HTERT RPE-1 (cell line): ENCODE data around the gene ZBTB43.

ENCODE experiments used
- in situ Hi-C: fragments of 300-500 bp; cut with MboI; formaldehyde crosslinking; loops from 4 replicates; pipeline ENCODE4 v1.14.3; 2020; ENCODE audit warnings: low sequenced_read_pairs

ZBTB43 gene

GRCh38 chr9:126856326-126856877, 51.6 kb downstream of the ZBTB43 start:
- in situ Hi-C loops = no loop called here

DNA sequence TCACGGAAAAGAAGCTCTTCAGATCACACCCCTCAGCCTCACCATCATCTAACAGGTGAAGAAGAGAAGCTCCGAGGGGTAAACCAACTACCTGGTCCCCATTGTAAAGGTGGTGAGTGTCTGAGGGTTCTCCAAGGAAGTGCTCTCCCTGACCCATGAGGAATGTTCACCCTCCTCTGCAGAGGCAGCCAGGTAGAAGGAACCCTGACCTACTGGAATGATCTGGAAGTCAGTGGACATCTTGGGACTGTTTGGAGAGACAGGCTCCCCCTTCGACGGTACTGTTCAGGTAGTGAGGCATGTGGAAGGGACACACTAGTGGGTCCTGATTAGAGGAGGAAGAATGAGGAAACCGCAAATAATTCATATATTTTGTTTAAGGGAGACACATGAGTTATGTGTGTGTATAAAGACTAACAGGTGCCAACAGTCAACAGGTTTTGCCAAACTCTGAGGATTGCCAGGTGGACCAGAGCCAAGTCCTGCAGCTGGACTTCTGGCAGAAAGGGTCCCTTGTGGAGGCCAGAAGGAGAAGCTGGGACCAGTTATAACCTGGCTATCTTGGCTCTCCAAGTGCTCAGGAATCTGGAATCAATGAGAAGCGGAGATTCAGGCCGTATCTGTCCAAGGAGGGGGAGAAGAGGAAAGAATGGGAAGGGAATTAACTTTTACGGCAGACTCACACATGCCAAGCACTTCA, 52.6 kb downstream of the ZBTB43 start:
- in situ Hi-C loops = no loop called here

DNA sequence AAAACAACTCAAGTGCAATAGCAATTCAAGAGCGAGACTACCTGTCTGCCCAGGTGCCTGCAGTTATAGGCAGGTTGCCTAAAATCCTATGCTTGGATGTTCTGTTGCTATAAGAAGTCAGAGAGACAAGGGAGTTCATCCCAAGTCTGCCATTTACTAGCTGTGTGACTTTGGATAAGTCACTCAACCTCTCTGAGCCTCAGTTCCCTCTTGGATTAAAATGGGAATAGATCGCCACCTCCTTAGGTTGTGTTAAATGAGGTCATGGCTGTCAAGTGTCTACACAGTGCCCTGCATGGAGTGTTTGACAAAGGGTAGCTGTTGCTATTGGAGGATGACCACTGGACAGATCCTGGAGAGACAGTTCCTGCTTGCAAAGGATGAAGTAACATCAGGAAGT, 54.3 kb downstream of the ZBTB43 start:
- in situ Hi-C loops = no loop called here

GRCh38 chr9:126860077-126860756, 55.4 kb downstream of the ZBTB43 start, which contains the start of gene ZBTB34:
TSS of gene ZBTB34 (plus strand) at chr9:126860639. CDS start at chr9:126879400, 18,761 bp downstream.
- in situ Hi-C loops = no loop called here

GRCh38 chr9:126860757-126861466, 56.1 kb downstream of the ZBTB43 start:
- in situ Hi-C loops = no loop called here

GRCh38 chr9:126861707-126862103, 56.9 kb downstream of the ZBTB43 start:
- in situ Hi-C loops = no loop called here

- in situ Hi-C loops = no loop called here
Observed at GRCh38 chr9:126862104-126862761, 57.4 kb downstream of the ZBTB43 start.

DNA sequence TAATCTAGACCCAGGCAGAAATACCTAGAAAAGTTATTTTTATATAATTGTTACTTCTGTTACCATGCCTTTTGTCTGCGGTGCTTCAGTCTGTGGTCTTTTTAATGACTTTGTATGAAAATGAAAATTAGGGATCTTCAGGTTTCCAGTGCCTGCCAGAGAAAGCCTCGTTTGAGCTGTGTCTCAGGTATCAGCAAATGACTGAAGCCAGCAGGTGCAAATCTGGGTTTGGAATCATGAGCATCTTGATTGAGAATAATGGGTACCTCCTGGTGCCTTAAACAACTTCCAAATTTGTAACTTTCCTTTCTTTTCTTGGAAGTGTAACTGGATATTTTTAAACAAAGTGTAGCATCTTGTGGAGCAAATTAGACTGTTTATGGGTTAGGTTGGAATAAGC, 59.9 kb downstream of the ZBTB43 start:
- in situ Hi-C loops = no loop called here

- in situ Hi-C loops = no loop called here
Observed at GRCh38 chr9:126869368-126869767, 64.5 kb downstream of the ZBTB43 start.

GRCh38 chr9:126872516-126872915, 67.7 kb downstream of the ZBTB43 start:
- in situ Hi-C loops = no loop called here

DNA sequence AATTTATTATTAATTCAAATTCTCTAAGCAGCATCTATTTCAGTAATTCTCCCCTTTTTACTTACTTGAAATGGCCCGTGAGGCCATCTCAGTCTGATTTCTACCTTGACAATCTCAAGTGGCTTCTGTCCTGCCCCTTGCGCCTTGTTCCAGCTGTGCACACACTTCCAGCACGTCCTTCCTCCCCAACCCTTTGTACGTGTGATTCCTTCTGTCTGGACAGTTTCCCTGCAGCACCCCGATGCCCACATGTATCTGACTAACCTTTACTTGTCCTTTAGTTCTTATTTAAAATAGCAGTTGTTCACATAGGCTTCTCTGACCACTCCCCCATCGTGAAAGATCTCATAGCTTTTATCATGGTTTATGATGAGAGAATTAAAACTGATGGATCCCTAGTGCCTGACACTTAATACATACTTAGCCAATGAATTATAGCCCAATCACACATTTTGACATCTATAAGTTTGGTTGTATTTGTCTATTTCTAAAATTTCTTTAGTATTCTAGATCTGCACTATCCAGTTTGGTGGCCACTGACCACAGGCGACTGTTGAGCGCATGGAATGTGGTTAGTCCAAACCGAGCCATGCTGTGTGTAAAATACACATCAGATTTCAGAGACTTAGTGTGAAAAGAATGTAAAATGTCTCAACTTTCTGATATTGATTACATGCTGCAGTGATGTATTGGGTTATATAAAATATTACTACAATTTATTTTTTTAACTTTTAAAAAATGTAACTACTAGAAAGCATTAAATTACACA, 69.9 kb downstream of the ZBTB43 start:
- in situ Hi-C loops = no loop called here

- in situ Hi-C loops = no loop called here
Observed at GRCh38 chr9:126875756-126876510, 71.1 kb downstream of the ZBTB43 start.

DNA sequence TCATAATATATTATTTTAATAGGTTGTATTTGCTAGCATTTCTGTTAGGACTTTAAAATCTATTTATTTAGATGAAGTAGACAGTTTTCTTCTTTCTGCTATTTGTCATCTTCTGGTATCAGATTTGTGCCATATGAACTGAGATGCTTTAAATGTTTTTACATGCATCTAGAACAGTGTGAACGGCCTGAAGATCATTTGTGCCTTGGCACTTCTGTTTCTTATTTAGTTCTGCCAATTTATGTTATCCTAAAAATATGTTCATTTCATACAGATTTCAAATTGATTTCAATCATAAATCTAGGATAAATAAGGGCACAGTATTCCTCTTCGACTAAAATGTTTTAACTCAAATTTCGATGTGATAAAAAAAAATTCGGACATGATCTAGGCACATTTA, 71.7 kb downstream of the ZBTB43 start:
- in situ Hi-C loops = no loop called here

GRCh38 chr9:126877418-126877817, 72.6 kb downstream of the ZBTB43 start:
- in situ Hi-C loops = no loop called here

GRCh38 chr9:126879288-126879687, 74.4 kb downstream of the ZBTB43 start:
- in situ Hi-C loops = no loop called here

GRCh38 chr9:126880226-126880946, 75.5 kb downstream of the ZBTB43 start:
- in situ Hi-C loops = no loop called here

- in situ Hi-C loops = no loop called here
Observed at GRCh38 chr9:126880947-126881332, 76.1 kb downstream of the ZBTB43 start.

GRCh38 chr9:126882746-126883145, 77.9 kb downstream of the ZBTB43 start:
- in situ Hi-C loops = no loop called here

DNA sequence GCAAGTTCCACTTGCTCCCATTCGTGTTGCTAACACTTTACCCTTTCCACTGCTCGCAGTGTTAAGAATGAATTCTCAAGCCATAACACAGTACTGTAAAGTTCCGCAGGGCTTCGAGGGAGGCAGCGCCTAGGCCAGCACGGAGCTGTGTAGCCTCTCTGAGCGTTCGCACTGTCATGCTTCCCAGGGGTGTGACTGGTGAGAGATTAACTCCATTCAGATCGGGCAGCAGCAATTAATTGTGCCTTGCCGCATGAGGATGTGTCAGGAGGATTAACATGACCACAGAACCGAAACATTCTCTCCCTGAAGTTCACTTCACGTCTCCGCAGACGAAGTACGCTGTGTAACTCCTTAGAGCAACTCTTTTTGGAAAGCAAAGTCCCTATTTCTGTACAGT, 78.8 kb downstream of the ZBTB43 start:
- in situ Hi-C loops = no loop called here
